ENCODE data around the gene TFF1.
"Not testable (repeated sequence)": the region's sequence is repeated elsewhere in the genome, so short reads cannot be mapped to it uniquely, and the experiment has no call there.

Gene TFF1

GRCh38 chr21:42366292-42367010 lies at the start of gene TFF1:
TSS of gene TFF1 (minus strand) at chr21:42366535. CDS start at chr21:42366495, 40 bp downstream.
- peak; percentile 38 for DNase-seq (ENCODE audit: low spot score)

GRCh38 chr21:42414928-42415769 lies 48.8 kb upstream of the TFF1 start:
- DNase-seq (ENCODE audit: low spot score): no peak

GRCh38 chr21:42414553-42414927 lies 48.2 kb upstream of the TFF1 start:
- DNase-seq (ENCODE audit: low spot score): no peak

- no peak for DNase-seq (ENCODE audit: low spot score)
Measured at GRCh38 chr21:42414066-42414465, 47.7 kb upstream of the TFF1 start.

GRCh38 chr21:42413500-42413899 lies 47.2 kb upstream of the TFF1 start:
- no peak for DNase-seq (ENCODE audit: low spot score)

- DNase-seq (ENCODE audit: low spot score): no peak
Measured at GRCh38 chr21:42413093-42413492, 46.8 kb upstream of the TFF1 start.

- no peak for DNase-seq (ENCODE audit: low spot score)
Measured at GRCh38 chr21:42412636-42412933, 46.2 kb upstream of the TFF1 start.

GRCh38 chr21:42411891-42412635 lies 45.7 kb upstream of the TFF1 start:
- DNase-seq (ENCODE audit: low spot score): no peak

GRCh38 chr21:42411197-42411869 lies 45.0 kb upstream of the TFF1 start:
- no peak for DNase-seq (ENCODE audit: low spot score)

- DNase-seq (ENCODE audit: low spot score): no peak
Measured at GRCh38 chr21:42409366-42409765, 43.0 kb upstream of the TFF1 start.

- not testable (repeated sequence) for DNase-seq (ENCODE audit: low spot score)
Measured at GRCh38 chr21:42408718-42409117, 42.4 kb upstream of the TFF1 start.

GRCh38 chr21:42407476-42407875 lies 41.1 kb upstream of the TFF1 start:
- no peak for DNase-seq (ENCODE audit: low spot score)

- no peak for DNase-seq (ENCODE audit: low spot score)
Measured at GRCh38 chr21:42406866-42407265, 40.5 kb upstream of the TFF1 start.

GRCh38 chr21:42406201-42406621 lies 39.9 kb upstream of the TFF1 start:
- DNase-seq (ENCODE audit: low spot score): no peak

GRCh38 chr21:42405064-42406013 lies 39.0 kb upstream of the TFF1 start:
- DNase-seq (ENCODE audit: low spot score): no peak

- no peak for DNase-seq (ENCODE audit: low spot score)
Measured at GRCh38 chr21:42404539-42404938, 38.2 kb upstream of the TFF1 start.

GRCh38 chr21:42403611-42404231 lies 37.4 kb upstream of the TFF1 start, which contains the start of gene UBASH3A:
TSS of gene UBASH3A (plus strand) at chr21:42403902. CDS start at chr21:42403946, 44 bp downstream.
- no peak for DNase-seq (ENCODE audit: low spot score)

- DNase-seq (ENCODE audit: low spot score): no peak
Measured at GRCh38 chr21:42401820-42402251, 35.5 kb upstream of the TFF1 start.

- DNase-seq (ENCODE audit: low spot score): no peak
Measured at GRCh38 chr21:42401154-42401553, 34.8 kb upstream of the TFF1 start.

- no peak for DNase-seq (ENCODE audit: low spot score)
Measured at GRCh38 chr21:42400525-42400924, 34.2 kb upstream of the TFF1 start.

Measured in kidney capillary endothelial cell (primary cell).